HEK293 (cell line): ENCODE results near the gene BICC1.

ENCODE experiments used
- CTCF ChIP-seq: fragments of 450-650 bp; formaldehyde crosslinking; IDR thresholded peaks from 2 replicates; pipeline ENCODE4 v1.5.1; 2016; ENCODE audit warnings: missing biosample characterization, missing genetic modification characterization
- KLF1 ChIP-seq: fragments of 450-650 bp; formaldehyde crosslinking; IDR thresholded peaks from 2 replicates; pipeline ENCODE4 v1.5.1; 2016; ENCODE audit warnings: missing biosample characterization, missing genetic modification characterization
- PRDM10 ChIP-seq: fragments of 450-650 bp; formaldehyde crosslinking; IDR thresholded peaks from 2 replicates; pipeline ENCODE4 v1.5.1; 2016; ENCODE audit warnings: missing biosample characterization, missing genetic modification characterization
- SP2 ChIP-seq: fragments of 450-650 bp; formaldehyde crosslinking; IDR thresholded peaks from 2 replicates; pipeline ENCODE4 v1.5.1; 2016; ENCODE audit warnings: missing biosample characterization, missing genetic modification characterization
- ZNF121 ChIP-seq: fragments of 450-650 bp; formaldehyde crosslinking; IDR thresholded peaks from 2 replicates; pipeline ENCODE4 v1.5.1; 2016; ENCODE audit warnings: missing biosample characterization, missing genetic modification characterization
- ZNF513 ChIP-seq: fragments of 450-650 bp; IDR thresholded peaks from 2 replicates; pipeline ENCODE4 v1.5.1; 2018; ENCODE audit warnings: missing biosample characterization, missing genetic modification characterization

GRCh38 chr10:58753425-58753824, 240.8 kb downstream of the BICC1 start:
- no peak for TF ChIP-seq ZNF513
- TF ChIP-seq KLF1, result no peak
- no peak for TF ChIP-seq PRDM10 (tag by site-specific recombination)
- TF ChIP-seq CTCF (tag by site-specific recombination), result no peak
- no peak for TF ChIP-seq SP2 (tag by site-specific recombination)
- TF ChIP-seq ZNF121 (tag by site-specific recombination), result no peak
